GM12874 (cell line): ENCODE measurements around the gene CT45A6.
"Not testable (repeated sequence)": the region's sequence is repeated elsewhere in the genome, so short reads cannot be mapped to it uniquely, and the experiment has no call there.

ENCODE experiments used
- CTCF ChIP-seq: IDR thresholded peaks from 2 replicates; pipeline ENCODE4 v1.5.1; 2011; ENCODE audit warnings: low read depth, mild to moderate bottlenecking, control low read depth, low read length, moderate library complexity; ENCODE audit not compliant: insufficient read depth

CT45A6 gene

GRCh38 chrX:135802687-135803086 is at the start of gene CT45A6:
Gene CT45A6 (minus strand): TSS chrX:135802787. CDS start chrX:135798993, 3,794 bp downstream.
- not testable (repeated sequence) for TF ChIP-seq CTCF

- not testable (repeated sequence) for TF ChIP-seq CTCF
Measured at GRCh38 chrX:135837180-135837579, 34.6 kb upstream of the CT45A6 start, which contains the start of gene CT45A7. Gene CT45A7 (minus strand): TSS chrX:135837280. CDS start chrX:135833533, 3,747 bp downstream.

- TF ChIP-seq CTCF, result not testable (repeated sequence)
Measured at GRCh38 chrX:135819912-135820311, 17.3 kb upstream of the CT45A6 start, which contains the start of gene CT45A2. Gene CT45A2 (minus strand): TSS chrX:135820012. CDS start chrX:135816265, 3,747 bp downstream.

GRCh38 chrX:135785403-135785802 is 17.2 kb downstream of the CT45A6 start, which contains the start of gene CT45A5:
Gene CT45A5 (minus strand): TSS chrX:135785503. CDS start chrX:135781729, 3,774 bp downstream.
- TF ChIP-seq CTCF, result not testable (repeated sequence)

- not testable (repeated sequence) for TF ChIP-seq CTCF
Measured at GRCh38 chrX:135768091-135768490, 34.5 kb downstream of the CT45A6 start, which contains the start of gene CT45A3. Gene CT45A3 (minus strand): TSS chrX:135768191. CDS start chrX:135764444, 3,747 bp downstream.
